Activated naive CD4-positive, alpha-beta T cell treated with anti-CD3 and anti-CD28 coated beads for 36 hours (primary cell): ENCODE measurements around the gene NOS1AP. TPM values are rescaled to one million over a fixed set of nuclear protein-coding genes. Genes with fewer than 3 reads are reported as not detected.
A peak's percentile ranks its signal among the peaks of the same experiment; 100 is the strongest.

Experiments used
- CTCF ChIA-PET: fragments of 350-600 bp; sonication (Branson Sonifier 250); formaldehyde crosslinking; loops from one replicate; lab custom pipeline; 2021; ENCODE audit warnings: antibody characterized with exemption; lab: Charles Lee
- DNase-seq: peaks from one replicate; pipeline ENCODE4 v3.0.0-alpha.2; 2020
- H3K27ac Mint-ChIP-seq: one replicate; pipeline ENCODE4 v1.8.0; 2021; ENCODE audit warnings: mild to moderate bottlenecking, mixed read lengths
- H3K27me3 Mint-ChIP-seq: one replicate; pipeline ENCODE4 v1.8.0; 2021; ENCODE audit warnings: low read depth, mixed read lengths
- H3K36me3 Mint-ChIP-seq: one replicate; pipeline ENCODE4 v1.8.0; 2021; ENCODE audit warnings: low read depth, mixed read lengths
- H3K4me1 Mint-ChIP-seq: one replicate; pipeline ENCODE4 v1.8.0; 2021; ENCODE audit warnings: low read depth, mixed read lengths
- H3K4me3 Mint-ChIP-seq: one replicate; pipeline ENCODE4 v1.8.0; 2021; ENCODE audit warnings: mild to moderate bottlenecking, moderate library complexity, mixed read lengths
- H3K9me3 Mint-ChIP-seq: one replicate; pipeline ENCODE4 v1.8.0; 2021; ENCODE audit warnings: mixed read lengths
- intact Hi-C: fragments of 100-400 bp; cut with micrococcal nuclease; formaldehyde crosslinking; loops from one replicate; pipeline ENCODE4 v1.15.1; 2023
- total RNA-seq, 2 experiments: library from RNA; stranded (reverse); gene quantifications; one replicate each; pipeline ENCODE4 v1.2.3, GENCODE V29; 2021

Gene NOS1AP
- total RNA-seq, 2 experiments from 2014 or later: 0.33 to 0.42 TPM

- Mint-ChIP-seq H3K4me3 (no peak overlapping the region), H3K4me1 (no peaks in the 10 kb centered on the region), H3K36me3 (no peaks in the 10 kb centered on the region), H3K27me3 (peaks cover 14% of the 10 kb centered on the region), H3K9me3 (no peaks in the 10 kb centered on the region), H3K27ac (no peak overlapping the region)
- intact Hi-C loops: no loop called here
- DNase-seq: no peak
- CTCF ChIA-PET: interaction anchor here (1.9 kb wide), 1 partner anchor 332 kb away, joined by 10 read pairs; no protein-coding TSS in a partner anchor
Measured at GRCh38 chr1:162388615-162389014, 319.1 kb downstream of the NOS1AP start.

- H3K27me3 Mint-ChIP-seq: peaks cover 14% of the 10 kb centered on the region
- no peaks in the 10 kb centered on the region for H3K4me1 Mint-ChIP-seq
- H3K9me3 Mint-ChIP-seq: no peaks in the 10 kb centered on the region
- CTCF ChIA-PET: interaction anchor here (1.9 kb wide), 1 partner anchor 333 kb away, joined by 10 read pairs; no protein-coding TSS in a partner anchor
- no peak overlapping the region for H3K4me3 Mint-ChIP-seq
- intact Hi-C loops: no loop called here
- H3K36me3 Mint-ChIP-seq: no peaks in the 10 kb centered on the region
- DNase-seq: no peak
- H3K27ac Mint-ChIP-seq: no peak overlapping the region
Measured at GRCh38 chr1:162389021-162389818, 319.7 kb downstream of the NOS1AP start.

GRCh38 chr1:162389971-162390370, 320.5 kb downstream of the NOS1AP start:
- H3K4me3 Mint-ChIP-seq: no peak overlapping the region
- H3K36me3 Mint-ChIP-seq: no peaks in the 10 kb centered on the region
- no peaks in the 10 kb centered on the region for H3K4me1 Mint-ChIP-seq
- CTCF ChIA-PET: interaction anchor here (1.3 to 1.9 kb wide), 2 partner anchors 17 to 334 kb away, joined by 4 to 10 read pairs; no protein-coding TSS in a partner anchor
- no peaks in the 10 kb centered on the region for H3K9me3 Mint-ChIP-seq
- DNase-seq: no peak
- no peak overlapping the region for H3K27ac Mint-ChIP-seq
- H3K27me3 Mint-ChIP-seq: peaks cover 14% of the 10 kb centered on the region
- intact Hi-C loops: loop anchor here (10.0 kb wide), 1 partner anchor 235 kb away; no protein-coding TSS in a partner anchor

GRCh38 chr1:162390396-162391185, 321.1 kb downstream of the NOS1AP start:
- Mint-ChIP-seq H3K27ac (no peak overlapping the region), H3K27me3 (peaks cover 14% of the 10 kb centered on the region), H3K4me1 (no peaks in the 10 kb centered on the region), H3K4me3 (no peak overlapping the region), H3K9me3 (no peaks in the 10 kb centered on the region), H3K36me3 (no peaks in the 10 kb centered on the region)
- CTCF ChIA-PET: interaction anchor here (1.2 to 2.1 kb wide), 5 partner anchors 10 to 334 kb away, joined by 3 to 10 read pairs (median 4); no protein-coding TSS in a partner anchor
- DNase-seq: no peak
- intact Hi-C loops: loop anchor here (10.0 kb wide), 1 partner anchor 236 kb away; no protein-coding TSS in a partner anchor

- Mint-ChIP-seq H3K27me3 (peaks cover 14% of the 10 kb centered on the region), H3K27ac (no peak overlapping the region), H3K9me3 (no peaks in the 10 kb centered on the region), H3K4me3 (no peak overlapping the region), H3K36me3 (no peaks in the 10 kb centered on the region), H3K4me1 (no peaks in the 10 kb centered on the region)
- intact Hi-C loops: loop anchor here (1.0 to 10.0 kb wide), 3 partner anchors 237 to 600 kb away; no protein-coding TSS in a partner anchor
- DNase-seq: peak; percentile 48
- CTCF ChIA-PET: interaction anchor here (0.6 to 2.1 kb wide), 8 partner anchors 11 to 433 kb away, joined by 3 to 6 read pairs (median 4); no protein-coding TSS in a partner anchor
Measured at GRCh38 chr1:162391790-162392563, 322.5 kb downstream of the NOS1AP start.

- intact Hi-C loops: loop anchor here (10.0 kb wide), 1 partner anchor 242 kb away; no protein-coding TSS in a partner anchor
- no peak overlapping the region for H3K4me3 Mint-ChIP-seq
- H3K27ac Mint-ChIP-seq: no peak overlapping the region
- no peaks in the 10 kb centered on the region for H3K36me3 Mint-ChIP-seq
- H3K27me3 Mint-ChIP-seq: peaks cover 11% of the 10 kb centered on the region
- no peak for DNase-seq
- CTCF ChIA-PET: interaction anchor here (1.1 kb wide), 1 partner anchor 39 kb away, joined by 4 read pairs; no protein-coding TSS in a partner anchor
- H3K9me3 Mint-ChIP-seq: no peaks in the 10 kb centered on the region
- no peaks in the 10 kb centered on the region for H3K4me1 Mint-ChIP-seq
Measured at GRCh38 chr1:162396201-162396906, 326.9 kb downstream of the NOS1AP start.

- Mint-ChIP-seq H3K27me3 (peaks cover 11% of the 10 kb centered on the region), H3K27ac (no peak overlapping the region), H3K4me1 (no peaks in the 10 kb centered on the region), H3K4me3 (no peak overlapping the region), H3K36me3 (no peaks in the 10 kb centered on the region), H3K9me3 (no peaks in the 10 kb centered on the region)
- DNase-seq: no peak
- CTCF ChIA-PET: interaction anchor here (1.0 kb wide), 1 partner anchor 341 kb away, joined by 4 read pairs; no protein-coding TSS in a partner anchor
- intact Hi-C loops: loop anchor here (10.0 kb wide), 1 partner anchor 242 kb away; no protein-coding TSS in a partner anchor
Measured at GRCh38 chr1:162397039-162397448, 327.6 kb downstream of the NOS1AP start.

GRCh38 chr1:162397943-162398560, 328.6 kb downstream of the NOS1AP start:
- intact Hi-C loops: loop anchor here (10.0 kb wide), 1 partner anchor 243 kb away; no protein-coding TSS in a partner anchor
- Mint-ChIP-seq H3K27ac (no peak overlapping the region), H3K36me3 (no peaks in the 10 kb centered on the region), H3K4me1 (no peaks in the 10 kb centered on the region), H3K4me3 (no peak overlapping the region), H3K27me3 (peaks cover 14% of the 10 kb centered on the region), H3K9me3 (no peaks in the 10 kb centered on the region)
- DNase-seq: no peak
- CTCF ChIA-PET: interaction anchor here (1.0 kb wide), 2 partner anchors 342 to 345 kb away, joined by 3 to 4 read pairs; no protein-coding TSS in a partner anchor

GRCh38 chr1:162398999-162399580, 329.6 kb downstream of the NOS1AP start:
- H3K36me3 Mint-ChIP-seq: no peaks in the 10 kb centered on the region
- no peak overlapping the region for H3K4me3 Mint-ChIP-seq
- intact Hi-C loops: loop anchor here (10.0 kb wide), 1 partner anchor 244 kb away; no protein-coding TSS in a partner anchor
- no peak for DNase-seq
- CTCF ChIA-PET: no interaction called here
- H3K27me3 Mint-ChIP-seq: peaks cover 14% of the 10 kb centered on the region
- H3K27ac Mint-ChIP-seq: no peak overlapping the region
- no peaks in the 10 kb centered on the region for H3K4me1 Mint-ChIP-seq
- no peaks in the 10 kb centered on the region for H3K9me3 Mint-ChIP-seq

GRCh38 chr1:162400790-162401355, 331.4 kb downstream of the NOS1AP start:
- no peak for DNase-seq
- H3K36me3 Mint-ChIP-seq: no peaks in the 10 kb centered on the region
- peaks cover 17% of the 10 kb centered on the region for H3K27me3 Mint-ChIP-seq
- intact Hi-C loops: no loop called here
- H3K4me1 Mint-ChIP-seq: no peaks in the 10 kb centered on the region
- no peaks in the 10 kb centered on the region for H3K9me3 Mint-ChIP-seq
- CTCF ChIA-PET: no interaction called here
- H3K27ac Mint-ChIP-seq: no peak overlapping the region
- no peak overlapping the region for H3K4me3 Mint-ChIP-seq
